Measurements from ENCODE around the gene KLF3.

GRCh38 chr4:38665551-38666411 is 1.8 kb downstream of the KLF3 start:
- TF ChIP-seq, protein P1, sequence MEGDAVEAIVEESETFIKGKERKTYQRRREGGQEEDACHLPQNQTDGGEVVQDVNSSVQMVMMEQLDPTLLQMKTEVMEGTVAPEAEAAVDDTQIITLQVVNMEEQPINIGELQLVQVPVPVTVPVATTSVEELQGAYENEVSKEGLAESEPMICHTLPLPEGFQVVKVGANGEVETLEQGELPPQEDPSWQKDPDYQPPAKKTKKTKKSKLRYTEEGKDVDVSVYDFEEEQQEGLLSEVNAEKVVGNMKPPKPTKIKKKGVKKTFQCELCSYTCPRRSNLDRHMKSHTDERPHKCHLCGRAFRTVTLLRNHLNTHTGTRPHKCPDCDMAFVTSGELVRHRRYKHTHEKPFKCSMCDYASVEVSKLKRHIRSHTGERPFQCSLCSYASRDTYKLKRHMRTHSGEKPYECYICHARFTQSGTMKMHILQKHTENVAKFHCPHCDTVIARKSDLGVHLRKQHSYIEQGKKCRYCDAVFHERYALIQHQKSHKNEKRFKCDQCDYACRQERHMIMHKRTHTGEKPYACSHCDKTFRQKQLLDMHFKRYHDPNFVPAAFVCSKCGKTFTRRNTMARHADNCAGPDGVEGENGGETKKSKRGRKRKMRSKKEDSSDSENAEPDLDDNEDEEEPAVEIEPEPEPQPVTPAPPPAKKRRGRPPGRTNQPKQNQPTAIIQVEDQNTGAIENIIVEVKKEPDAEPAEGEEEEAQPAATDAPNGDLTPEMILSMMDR (tag by site-specific recombination; IDR thresholded peaks at IDR 0.05), result no peak
- TF ChIP-seq ZNF133 (tag by site-specific recombination; IDR thresholded peaks at IDR 0.05) (no peak), ZNF416 (tag by site-specific recombination; IDR thresholded peaks at IDR 0.05) (no peak), ZNF664 (tag by site-specific recombination; IDR thresholded peaks at IDR 0.05) (no peak), ZNF404 (tag by site-specific recombination; IDR thresholded peaks at IDR 0.05) (no peak), ZNF280D (tag by site-specific recombination; IDR thresholded peaks at IDR 0.05) (no peak), ZNF24 (tag by site-specific recombination; IDR thresholded peaks at IDR 0.05) (no peak), ZNF423 (tag by site-specific recombination; IDR thresholded peaks at IDR 0.05) (no peak), ZNF777 (tag by site-specific recombination; IDR thresholded peaks at IDR 0.05; ENCODE audit: borderline replicate concordance) (no peak)
